SK-N-SH treated with all-trans-retinoic acid at 6 μM for 48 hours (cell line): Measurements from ENCODE around the gene SLC6A16.

ENCODE experiments used
- ATAC-seq: fragments of 200-7000 bp; cut with Tn5 transposase; 3 replicates; pipeline ENCODE4 v1.9.1; 2020; ENCODE audit warnings: mild to moderate bottlenecking, moderate library complexity
- ARNTL ChIP-seq: fragments of 450-650 bp; formaldehyde crosslinking; IDR thresholded peaks from 2 replicates; pipeline ENCODE4 v1.5.0; 2020; ENCODE audit warnings: low read depth, mild to moderate bottlenecking, moderate library complexity, borderline replicate concordance
- CREB5 ChIP-seq: fragments of 250-450 bp; sonication (Bioruptor Pico); IDR thresholded peaks from 2 replicates; pipeline ENCODE4 v1.5.1; 2020; ENCODE audit warnings: low read depth, mild to moderate bottlenecking, moderate library complexity
- CSDC2 ChIP-seq: fragments of 250-450 bp; sonication (Bioruptor Pico); IDR thresholded peaks from 2 replicates; pipeline ENCODE4 v1.5.0; 2020; ENCODE audit warnings: mild to moderate bottlenecking, moderate library complexity
- ESRRG ChIP-seq: fragments of 250-450 bp; sonication (Bioruptor Pico); IDR thresholded peaks from 2 replicates; pipeline ENCODE4 v1.6.1; 2021; ENCODE audit warnings: mild to moderate bottlenecking
- ISL1 ChIP-seq: fragments of 250-450 bp; sonication (Bioruptor Pico); IDR thresholded peaks from 2 replicates; pipeline ENCODE4 v2.1.2; 2022; ENCODE audit warnings: mild to moderate bottlenecking, moderate library complexity
- POU6F1 ChIP-seq: fragments of 250-450 bp; sonication (Bioruptor Pico); IDR thresholded peaks from 2 replicates; pipeline ENCODE4 v1.8.0; 2021; ENCODE audit warnings: low read depth, mild to moderate bottlenecking, moderate library complexity, borderline replicate concordance
- PPARA ChIP-seq: fragments of 250-450 bp; sonication (Bioruptor Pico); IDR thresholded peaks from 2 replicates; pipeline ENCODE4 v1.5.0; 2020; ENCODE audit warnings: mild to moderate bottlenecking, borderline replicate concordance
- RARB ChIP-seq: fragments of 250-450 bp; sonication (Bioruptor Pico); IDR thresholded peaks from 2 replicates; pipeline ENCODE4 v1.8.0; 2021; ENCODE audit warnings: mild to moderate bottlenecking, moderate library complexity
- SNAI2 ChIP-seq: fragments of 250-450 bp; sonication (Bioruptor Pico); IDR thresholded peaks from 2 replicates; pipeline ENCODE4 v1.5.0; 2020; ENCODE audit warnings: mild to moderate bottlenecking, moderate library complexity
- TCF4 ChIP-seq: fragments of 250-450 bp; sonication (Bioruptor Pico); IDR thresholded peaks from 2 replicates; pipeline ENCODE4 v1.8.0; 2021; ENCODE audit warnings: mild to moderate bottlenecking, moderate library complexity, borderline replicate concordance
- TOX ChIP-seq: fragments of 250-450 bp; sonication (Bioruptor Pico); IDR thresholded peaks from 2 replicates; pipeline ENCODE4 v1.8.0; 2021; ENCODE audit warnings: mild to moderate bottlenecking, moderate library complexity, borderline replicate concordance
- ZC3H10 ChIP-seq: fragments of 250-450 bp; sonication (Bioruptor Pico); IDR thresholded peaks from 2 replicates; pipeline ENCODE4 v1.5.1; 2021; ENCODE audit warnings: mild to moderate bottlenecking, moderate library complexity
- ZFP30 ChIP-seq: fragments of 450-650 bp; formaldehyde crosslinking; IDR thresholded peaks from 2 replicates; pipeline ENCODE4 v1.5.0; 2022; ENCODE audit warnings: mild to moderate bottlenecking, moderate library complexity
- ZNF565 ChIP-seq: fragments of 450-650 bp; formaldehyde crosslinking; conservative IDR thresholded peaks from 2 replicates; pipeline ENCODE4 v1.5.0; 2020; ENCODE audit warnings: low read depth, mild to moderate bottlenecking, moderate library complexity
- ZNF70 ChIP-seq: fragments of 450-650 bp; formaldehyde crosslinking; IDR thresholded peaks from 2 replicates; pipeline ENCODE4 v1.5.0; 2020; ENCODE audit warnings: mild to moderate bottlenecking, moderate library complexity
- ZNF8 ChIP-seq: fragments of 450-650 bp; formaldehyde crosslinking; IDR thresholded peaks from 2 replicates; pipeline ENCODE4 v1.5.0; 2020; ENCODE audit warnings: mild to moderate bottlenecking, moderate library complexity
- TF ChIP-seq, protein P1 (sequence below): fragments of 250-450 bp; sonication (Bioruptor Pico); IDR thresholded peaks from 2 replicates; pipeline ENCODE4 v1.5.0; 2020; ENCODE audit warnings: mild to moderate bottlenecking, moderate library complexity
- TF ChIP-seq, protein P2 (sequence below): fragments of 250-450 bp; sonication (Bioruptor Pico); IDR thresholded peaks from 2 replicates; pipeline ENCODE4 v1.8.0; 2020; ENCODE audit warnings: mild to moderate bottlenecking, moderate library complexity, borderline replicate concordance

Gene SLC6A16

DNA sequence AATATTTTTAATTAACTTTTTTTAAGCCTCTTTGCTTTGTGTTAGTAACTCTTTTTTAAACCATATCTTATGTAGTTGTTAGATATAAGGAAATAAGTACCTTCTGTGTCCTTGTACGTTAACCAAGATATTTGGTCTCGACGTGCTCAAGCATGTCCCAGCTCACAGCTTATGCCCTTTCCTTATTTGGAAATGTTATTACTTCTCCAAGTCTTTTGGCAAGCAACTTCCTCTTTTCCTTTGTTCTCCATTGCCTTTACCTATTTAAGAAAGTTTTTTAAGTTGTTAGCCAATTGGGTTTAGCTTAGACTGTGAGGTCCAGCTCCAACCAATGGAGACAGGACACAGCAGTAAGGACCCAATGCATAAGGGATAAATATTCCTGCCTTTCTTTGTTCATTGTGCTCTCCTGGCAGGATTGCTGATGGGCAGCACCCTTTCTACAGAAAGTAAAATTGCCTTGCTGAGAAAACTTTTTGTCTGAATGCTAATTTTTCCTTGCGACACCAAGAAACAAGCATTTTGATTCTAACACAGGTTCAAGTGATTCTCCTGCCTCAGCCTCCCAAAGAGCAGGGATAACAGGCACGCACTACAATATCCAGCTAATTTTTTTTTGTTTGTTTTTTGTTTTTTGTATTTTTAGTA lies 43.8 kb upstream of the SLC6A16 start (continued):
- no peak for TF ChIP-seq CREB5 (CRISPR knock-in tag)
- TF ChIP-seq PPARA (CRISPR knock-in tag), result no peak
- TF ChIP-seq ARNTL (CRISPR knock-in tag), result no peak
- no peak for TF ChIP-seq ZNF8 (CRISPR knock-in tag)
- TF ChIP-seq TCF4 (CRISPR knock-in tag), result no peak
- TF ChIP-seq ESRRG (CRISPR knock-in tag), result no peak

GRCh38 chr19:49366110-49366509 lies 41.1 kb upstream of the SLC6A16 start:
- TF ChIP-seq, protein P1, sequence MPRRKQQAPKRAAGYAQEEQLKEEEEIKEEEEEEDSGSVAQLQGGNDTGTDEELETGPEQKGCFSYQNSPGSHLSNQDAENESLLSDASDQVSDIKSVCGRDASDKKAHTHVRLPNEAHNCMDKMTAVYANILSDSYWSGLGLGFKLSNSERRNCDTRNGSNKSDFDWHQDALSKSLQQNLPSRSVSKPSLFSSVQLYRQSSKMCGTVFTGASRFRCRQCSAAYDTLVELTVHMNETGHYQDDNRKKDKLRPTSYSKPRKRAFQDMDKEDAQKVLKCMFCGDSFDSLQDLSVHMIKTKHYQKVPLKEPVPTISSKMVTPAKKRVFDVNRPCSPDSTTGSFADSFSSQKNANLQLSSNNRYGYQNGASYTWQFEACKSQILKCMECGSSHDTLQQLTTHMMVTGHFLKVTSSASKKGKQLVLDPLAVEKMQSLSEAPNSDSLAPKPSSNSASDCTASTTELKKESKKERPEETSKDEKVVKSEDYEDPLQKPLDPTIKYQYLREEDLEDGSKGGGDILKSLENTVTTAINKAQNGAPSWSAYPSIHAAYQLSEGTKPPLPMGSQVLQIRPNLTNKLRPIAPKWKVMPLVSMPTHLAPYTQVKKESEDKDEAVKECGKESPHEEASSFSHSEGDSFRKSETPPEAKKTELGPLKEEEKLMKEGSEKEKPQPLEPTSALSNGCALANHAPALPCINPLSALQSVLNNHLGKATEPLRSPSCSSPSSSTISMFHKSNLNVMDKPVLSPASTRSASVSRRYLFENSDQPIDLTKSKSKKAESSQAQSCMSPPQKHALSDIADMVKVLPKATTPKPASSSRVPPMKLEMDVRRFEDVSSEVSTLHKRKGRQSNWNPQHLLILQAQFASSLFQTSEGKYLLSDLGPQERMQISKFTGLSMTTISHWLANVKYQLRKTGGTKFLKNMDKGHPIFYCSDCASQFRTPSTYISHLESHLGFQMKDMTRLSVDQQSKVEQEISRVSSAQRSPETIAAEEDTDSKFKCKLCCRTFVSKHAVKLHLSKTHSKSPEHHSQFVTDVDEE (CRISPR knock-in tag), result no peak
- no peak for TF ChIP-seq ZNF70 (CRISPR knock-in tag)
- TF ChIP-seq, protein P2, sequence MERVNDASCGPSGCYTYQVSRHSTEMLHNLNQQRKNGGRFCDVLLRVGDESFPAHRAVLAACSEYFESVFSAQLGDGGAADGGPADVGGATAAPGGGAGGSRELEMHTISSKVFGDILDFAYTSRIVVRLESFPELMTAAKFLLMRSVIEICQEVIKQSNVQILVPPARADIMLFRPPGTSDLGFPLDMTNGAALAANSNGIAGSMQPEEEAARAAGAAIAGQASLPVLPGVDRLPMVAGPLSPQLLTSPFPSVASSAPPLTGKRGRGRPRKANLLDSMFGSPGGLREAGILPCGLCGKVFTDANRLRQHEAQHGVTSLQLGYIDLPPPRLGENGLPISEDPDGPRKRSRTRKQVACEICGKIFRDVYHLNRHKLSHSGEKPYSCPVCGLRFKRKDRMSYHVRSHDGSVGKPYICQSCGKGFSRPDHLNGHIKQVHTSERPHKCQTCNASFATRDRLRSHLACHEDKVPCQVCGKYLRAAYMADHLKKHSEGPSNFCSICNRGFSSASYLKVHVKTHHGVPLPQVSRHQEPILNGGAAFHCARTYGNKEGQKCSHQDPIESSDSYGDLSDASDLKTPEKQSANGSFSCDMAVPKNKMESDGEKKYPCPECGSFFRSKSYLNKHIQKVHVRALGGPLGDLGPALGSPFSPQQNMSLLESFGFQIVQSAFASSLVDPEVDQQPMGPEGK (CRISPR knock-in tag), result no peak
- TF ChIP-seq ESRRG (CRISPR knock-in tag), result no peak
- no peak for TF ChIP-seq TOX (CRISPR knock-in tag)
- no peak for TF ChIP-seq ISL1
- no peak for TF ChIP-seq ZNF8 (CRISPR knock-in tag)
- no peak for TF ChIP-seq ZFP30
- TF ChIP-seq CREB5 (CRISPR knock-in tag), result no peak
- TF ChIP-seq ZNF565 (CRISPR knock-in tag), result no peak
- no peak for TF ChIP-seq ARNTL (CRISPR knock-in tag)
- no peak for TF ChIP-seq ZC3H10
- TF ChIP-seq POU6F1 (CRISPR knock-in tag), result no peak
- TF ChIP-seq PPARA (CRISPR knock-in tag), result no peak
- TF ChIP-seq CSDC2 (CRISPR knock-in tag), result no peak
- TF ChIP-seq, all 23 proteins: peak for 0
- no peak for ATAC-seq

- TF ChIP-seq SNAI2 (no peak), ZFP30 (no peak), POU6F1 (CRISPR knock-in tag) (no peak), TCF4 (CRISPR knock-in tag) (no peak), CREB5 (CRISPR knock-in tag) (no peak), RARB (CRISPR knock-in tag) (no peak), TOX (CRISPR knock-in tag) (no peak), ZNF70 (CRISPR knock-in tag) (no peak), CSDC2 (CRISPR knock-in tag) (no peak), ESRRG (CRISPR knock-in tag) (no peak), PPARA (CRISPR knock-in tag) (no peak)
- TF ChIP-seq, protein P2 (CRISPR knock-in tag), result no peak
- no peak for ATAC-seq
Observed at GRCh38 chr19:49364083-49364737, 39.2 kb upstream of the SLC6A16 start.
